Sigmoid colon (tissue), 7 donors: ENCODE measurements around the gene DNAJC19. TPM values are rescaled to one million over a fixed set of nuclear protein-coding genes. Genes with fewer than 3 reads are reported as not detected.
"Not testable (repeated sequence)": the region's sequence is repeated elsewhere in the genome, so short reads cannot be mapped to it uniquely, and the experiment has no call there.

Experiments used
- DNase-seq: peaks from one replicate; pipeline ENCODE4 v3.0.0-alpha.2; 2019
- H3K27ac ChIP-seq, 4 donors: fragments of 200-600 bp; sonication (generic); one replicate each; pipeline ENCODE4 v1.5.1; 2016 to 2019; ENCODE audit warnings: mild to moderate bottlenecking in 1 of 4
- H3K27me3 ChIP-seq, 3 donors: fragments of 200-600 bp; sonication (generic); one replicate each; pipeline ENCODE4 v1.5.1; 2019; ENCODE audit warnings: mild to moderate bottlenecking in 1 of 3
- H3K36me3 ChIP-seq, 4 donors: fragments of 200-600 bp; sonication (generic); one replicate each; pipeline ENCODE4 v1.5.1; 2016 to 2019
- H3K4me1 ChIP-seq, 4 donors: fragments of 200-600 bp; sonication (generic); one replicate each; pipeline ENCODE4 v1.5.1; 2017 to 2019
- H3K4me3 ChIP-seq, 4 donors: fragments of 200-600 bp; sonication (generic); one replicate each; pipeline ENCODE4 v1.5.1; 2017 to 2019; ENCODE audit warnings: mild to moderate bottlenecking in 2 of 4, moderate library complexity in 1 of 4
- H3K9me3 ChIP-seq, 4 donors: fragments of 200-600 bp in 3 of 4; sonication (generic) in 3 of 4; one replicate each; pipeline versions ENCODE4 v1.5.1 to v1.6.1; 2013 to 2019
- EP300 ChIP-seq, 4 donors: sonication (generic); formaldehyde crosslinking; IDR thresholded peaks; one replicate each; pipeline ENCODE4 v1.6.1; 2017; ENCODE audit warnings: antibody characterized with exemption in 4 of 4
- POLR2A ChIP-seq, 2 donors: fragments of 450-650 bp; IDR thresholded peaks; one replicate each; pipeline ENCODE4 v1.6.1; 2016; ENCODE audit warnings: antibody characterized with exemption in 2 of 2, mild to moderate bottlenecking in 2 of 2, moderate library complexity in 2 of 2
- POLR2AphosphoS5 ChIP-seq, 4 donors: sonication (generic); formaldehyde crosslinking; IDR thresholded peaks; one replicate each; pipeline ENCODE4 v1.6.1; 2017; ENCODE audit warnings: antibody characterized with exemption in 4 of 4
- WGBS, 2 donors: extraction: QIAGEN DNeasy Blood & Tissue Kit; methylation state at CpG; one replicate each; pipeline ENCODE4 v1.1.7; 2013; 5-methylcytosine and 5-hydroxymethylcytosine counted together
- intact Hi-C: fragments of 100-400 bp; cut with DNase I; formaldehyde crosslinking; loops from one replicate; pipeline ENCODE4 v1.15.1; 2023
- polyA plus RNA-seq, 3 donors: library from polyadenylated mRNA; stranded (reverse); fragments of 200-250 nt; gene quantifications; one replicate each; pipeline ENCODE4 v1.2.3, GENCODE V29; 2013
- total RNA-seq, 4 donors: library from RNA; depleted of rRNA; stranded (reverse); fragments of >200 nt; gene quantifications; one replicate each; pipeline ENCODE4 v1.1.0, GENCODE V29; 2016
- TF ChIP-seq, protein P1 (sequence below), 4 experiments: fragments of 450-650 bp in 3 of 4; fragments of 200-600 bp in 1 of 4; IDR thresholded peaks; one replicate each; pipeline ENCODE4 v1.5.1; 2016 to 2019; ENCODE audit warnings: antibody characterized with exemption in 4 of 4, mild to moderate bottlenecking in 3 of 4, moderate library complexity in 2 of 4
- donor health status: healthy with polysubstance abuse.
- donor health status: Bipolar disorder and iron deficiency.
- donor health status: healthy.

DNAJC19 gene
- total and polyA plus RNA-seq, 7 donors: 29.3 to 89.2 (median 42.3) TPM

DNA sequence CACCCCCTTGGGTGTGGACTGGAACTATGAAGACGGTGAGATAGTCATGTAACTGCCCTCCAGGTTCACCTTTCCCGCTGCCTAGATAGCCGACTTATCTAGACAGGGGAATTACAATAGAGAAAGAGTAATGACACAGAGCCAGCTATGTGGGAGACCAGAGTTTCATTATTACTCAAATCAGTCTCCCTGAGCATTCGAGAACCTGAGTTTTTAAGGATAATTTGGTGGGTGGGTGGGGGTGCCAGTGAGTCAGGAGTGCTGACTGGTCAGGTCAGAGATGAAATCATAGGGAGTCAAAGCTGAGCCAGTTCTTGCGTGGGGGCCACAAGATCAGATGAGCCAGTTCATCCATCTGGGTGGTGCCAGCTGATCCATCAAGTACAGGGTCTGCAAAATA is 19.7 kb upstream of the DNAJC19 start:
- WGBS, 2 donors: 78 to 81% methylated on average over 5 of the region's 5 CpGs
- TF ChIP-seq, protein P1, sequence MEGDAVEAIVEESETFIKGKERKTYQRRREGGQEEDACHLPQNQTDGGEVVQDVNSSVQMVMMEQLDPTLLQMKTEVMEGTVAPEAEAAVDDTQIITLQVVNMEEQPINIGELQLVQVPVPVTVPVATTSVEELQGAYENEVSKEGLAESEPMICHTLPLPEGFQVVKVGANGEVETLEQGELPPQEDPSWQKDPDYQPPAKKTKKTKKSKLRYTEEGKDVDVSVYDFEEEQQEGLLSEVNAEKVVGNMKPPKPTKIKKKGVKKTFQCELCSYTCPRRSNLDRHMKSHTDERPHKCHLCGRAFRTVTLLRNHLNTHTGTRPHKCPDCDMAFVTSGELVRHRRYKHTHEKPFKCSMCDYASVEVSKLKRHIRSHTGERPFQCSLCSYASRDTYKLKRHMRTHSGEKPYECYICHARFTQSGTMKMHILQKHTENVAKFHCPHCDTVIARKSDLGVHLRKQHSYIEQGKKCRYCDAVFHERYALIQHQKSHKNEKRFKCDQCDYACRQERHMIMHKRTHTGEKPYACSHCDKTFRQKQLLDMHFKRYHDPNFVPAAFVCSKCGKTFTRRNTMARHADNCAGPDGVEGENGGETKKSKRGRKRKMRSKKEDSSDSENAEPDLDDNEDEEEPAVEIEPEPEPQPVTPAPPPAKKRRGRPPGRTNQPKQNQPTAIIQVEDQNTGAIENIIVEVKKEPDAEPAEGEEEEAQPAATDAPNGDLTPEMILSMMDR (IDR thresholded peaks at IDR 0.05): no peak
- TF ChIP-seq POLR2AphosphoS5 (IDR thresholded peaks at IDR 0.05) (no peak), EP300 (IDR thresholded peaks at IDR 0.05) (no peak), POLR2A (IDR thresholded peaks at IDR 0.05) (no peak)
- no peaks in the 10 kb centered on the region for H3K36me3 ChIP-seq
- no peak for DNase-seq
- H3K4me1 ChIP-seq: no peaks in the 10 kb centered on the region
- H3K9me3 ChIP-seq: no peaks in the 10 kb centered on the region
- intact Hi-C loops: no loop called here
- H3K27ac ChIP-seq: no peak overlapping the region
- H3K27me3 ChIP-seq: no peaks in the 10 kb centered on the region
- no peak overlapping the region for H3K4me3 ChIP-seq

DNA sequence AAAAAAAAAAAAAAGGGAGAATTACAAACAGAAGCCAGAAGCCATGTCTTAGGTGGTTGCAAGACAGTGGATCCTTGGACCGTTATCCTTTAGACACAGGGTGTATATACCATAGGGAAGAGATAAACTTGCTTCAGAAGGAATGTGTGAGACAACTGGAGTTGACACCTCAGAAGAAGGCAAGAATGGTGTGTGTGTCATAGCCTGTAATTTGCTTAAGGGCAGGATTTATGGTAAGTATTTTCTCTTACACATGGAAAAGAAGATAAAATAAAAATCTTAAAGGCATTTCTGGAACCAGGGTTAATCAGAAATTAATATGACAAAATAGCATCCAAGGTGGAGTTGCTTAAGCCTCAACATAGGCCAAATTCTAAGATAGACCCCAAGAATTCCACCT is 19.3 kb upstream of the DNAJC19 start:
- no peaks in the 10 kb centered on the region for H3K27me3 ChIP-seq
- intact Hi-C loops: no loop called here

DNA sequence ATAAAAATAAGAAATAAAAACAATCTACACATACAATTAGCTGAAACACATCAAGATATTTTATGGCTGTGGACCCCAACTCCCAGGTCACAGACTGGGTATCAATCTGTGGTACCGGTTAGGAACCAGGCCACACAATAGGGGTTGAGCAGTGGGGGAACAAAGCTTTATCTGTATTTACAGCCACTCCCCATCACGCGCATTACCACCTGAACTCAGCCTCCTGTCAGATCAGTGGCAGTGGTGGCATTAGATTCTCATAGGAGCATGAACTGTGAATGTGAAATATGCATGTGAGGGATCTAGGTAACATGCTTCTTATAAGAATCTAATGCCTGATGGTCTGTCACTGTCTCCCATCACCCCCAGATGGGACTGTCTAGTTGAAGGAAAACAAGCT is 17.7 kb upstream of the DNAJC19 start:
- intact Hi-C loops: no loop called here
- H3K9me3 ChIP-seq: no peaks in the 10 kb centered on the region
- no peaks in the 10 kb centered on the region for H3K36me3 ChIP-seq
- H3K4me3 ChIP-seq: no peak overlapping the region
- no peak for DNase-seq
- no peaks in the 10 kb centered on the region for H3K27me3 ChIP-seq
- no peak overlapping the region for H3K27ac ChIP-seq
- H3K4me1 ChIP-seq: no peaks in the 10 kb centered on the region
- 92 to 97% methylated on average over 3 of the region's 3 CpGs for WGBS, 2 donors
- TF ChIP-seq EP300 (IDR thresholded peaks at IDR 0.05) (no peak), POLR2A (IDR thresholded peaks at IDR 0.05) (no peak), POLR2AphosphoS5 (IDR thresholded peaks at IDR 0.05) (no peak)
- TF ChIP-seq, protein P1 (IDR thresholded peaks at IDR 0.05): no peak

More for the DNA sequence above, 19.3 kb upstream of the DNAJC19 start:
- Histone ChIP-seq H3K4me3 (no peak overlapping the region), H3K4me1 (no peaks in the 10 kb centered on the region), H3K9me3 (no peaks in the 10 kb centered on the region), H3K27ac (no peak overlapping the region), H3K36me3 (no peaks in the 10 kb centered on the region)
- no peak for DNase-seq
- TF ChIP-seq POLR2AphosphoS5 (IDR thresholded peaks at IDR 0.05) (no peak), EP300 (IDR thresholded peaks at IDR 0.05) (no peak), POLR2A (IDR thresholded peaks at IDR 0.05) (no peak)
- TF ChIP-seq, protein P1 (IDR thresholded peaks at IDR 0.05): no peak
- WGBS, 2 donors: 61 to 69% methylated on average over 1 of the region's 1 CpG

DNA sequence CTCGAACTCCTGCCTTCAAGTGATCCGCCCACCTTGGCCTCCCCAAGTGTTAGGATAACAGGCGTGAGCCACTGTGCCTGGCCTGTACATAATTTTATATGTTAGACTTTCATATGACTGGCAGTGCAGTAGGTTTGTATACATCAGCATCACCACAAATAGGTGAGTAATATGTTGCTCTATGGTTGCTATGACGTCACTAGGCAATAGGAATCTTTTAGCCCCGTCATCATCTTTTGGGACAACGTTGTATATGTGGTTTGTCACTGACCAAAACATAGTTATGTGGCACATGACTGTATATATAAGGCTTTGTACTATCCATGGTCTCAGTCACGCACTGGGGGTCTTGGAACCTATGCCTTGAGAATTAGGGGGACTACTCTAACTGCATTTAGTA is 17.0 kb upstream of the DNAJC19 start:
- Histone ChIP-seq H3K4me3 (no peak overlapping the region), H3K27me3 (no peaks in the 10 kb centered on the region), H3K36me3 (no peaks in the 10 kb centered on the region), H3K4me1 (no peaks in the 10 kb centered on the region), H3K9me3 (peaks cover 0 to 3% (median 0%) of the 10 kb centered on the region in 4 donors), H3K27ac (no peak overlapping the region)
- DNase-seq: no peak
- WGBS, 2 donors: 88 to 90% methylated on average over 7 of the region's 7 CpGs
- TF ChIP-seq, protein P1 (IDR thresholded peaks at IDR 0.05): no peak
- TF ChIP-seq POLR2AphosphoS5 (IDR thresholded peaks at IDR 0.05) (no peak), POLR2A (IDR thresholded peaks at IDR 0.05) (no peak), EP300 (IDR thresholded peaks at IDR 0.05) (no peak)
- intact Hi-C loops: no loop called here

DNA sequence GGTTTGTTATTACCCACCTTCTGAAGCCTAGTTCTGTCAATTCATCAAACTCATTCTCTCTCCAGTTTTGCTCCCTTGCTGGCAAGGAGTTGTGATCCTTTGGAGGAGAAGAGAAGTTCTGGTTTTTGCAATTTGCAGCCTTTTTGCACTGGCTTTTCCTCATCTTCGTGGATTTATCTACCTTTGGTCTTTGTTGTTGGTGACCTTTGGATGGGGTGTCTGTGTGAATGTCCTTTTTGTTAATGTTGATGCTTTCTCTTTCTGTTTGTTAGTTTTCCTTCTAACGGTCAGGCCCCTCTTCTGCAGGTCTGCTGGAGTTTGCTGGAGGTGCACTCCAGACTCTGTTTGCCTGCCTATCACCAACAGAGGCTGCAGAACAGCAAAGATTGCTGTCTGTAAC is 13.9 kb upstream of the DNAJC19 start:
- H3K27ac ChIP-seq, H3K9me3 ChIP-seq, H3K27me3 ChIP-seq, H3K4me3 ChIP-seq, DNase-seq, intact Hi-C loops, H3K4me1 ChIP-seq, H3K36me3 ChIP-seq: not testable (repeated sequence)
- WGBS, 2 donors: 16 to 61% methylated on average over 2 of the region's 2 CpGs

DNA sequence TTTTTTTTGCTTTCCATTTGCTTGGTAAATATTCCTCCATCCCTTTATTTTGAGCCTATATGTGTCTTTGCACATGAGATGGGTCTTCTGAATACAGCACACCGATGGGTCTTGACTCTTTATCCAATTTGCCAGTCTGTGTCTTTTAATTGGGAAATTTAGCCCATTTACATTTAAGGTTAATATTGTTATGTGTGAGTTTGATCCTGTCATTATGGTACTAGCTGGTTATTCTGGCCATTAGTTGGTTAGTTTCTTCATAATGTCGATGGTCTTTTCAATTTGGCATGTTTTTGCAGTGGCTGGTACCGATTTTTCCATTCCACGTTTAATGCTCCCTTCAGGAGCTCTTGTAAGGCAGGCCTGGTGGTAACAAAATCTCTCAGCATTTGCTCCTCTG is 12.8 kb upstream of the DNAJC19 start:
- DNase-seq, H3K4me3 ChIP-seq, H3K27ac ChIP-seq, H3K27me3 ChIP-seq, intact Hi-C loops, H3K4me1 ChIP-seq, H3K9me3 ChIP-seq, H3K36me3 ChIP-seq: not testable (repeated sequence)
- 80 to 86% methylated on average over 4 of the region's 4 CpGs for WGBS, 2 donors
